ENCODE measurements around the gene CLEC10A.
"Not testable (repeated sequence)": the region's sequence is repeated elsewhere in the genome, so short reads cannot be mapped to it uniquely, and the experiment has no call there.

Gene CLEC10A

DNA sequence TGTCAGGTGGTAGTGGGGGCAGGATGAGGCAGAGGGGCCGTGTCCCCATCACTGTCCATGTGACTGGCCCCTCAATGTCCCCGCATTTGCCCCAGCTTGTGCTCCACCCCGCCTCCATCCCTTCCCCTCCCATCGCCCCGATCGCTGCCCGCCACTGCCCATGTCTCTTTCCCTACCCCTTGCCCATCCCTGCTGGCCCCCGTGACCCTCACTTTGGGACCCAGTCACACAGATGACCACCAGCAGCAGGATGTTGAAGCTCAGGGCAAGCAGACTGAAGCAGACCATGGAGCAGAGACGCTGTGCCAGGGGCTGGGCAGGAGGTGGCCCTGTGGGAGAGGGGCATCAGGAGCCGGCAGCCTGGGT is 28.5 kb upstream of the CLEC10A start:
- DNase-seq = no peak

GRCh38 chr17:7107795-7108559 is 27.9 kb upstream of the CLEC10A start:
- no peak for DNase-seq

DNA sequence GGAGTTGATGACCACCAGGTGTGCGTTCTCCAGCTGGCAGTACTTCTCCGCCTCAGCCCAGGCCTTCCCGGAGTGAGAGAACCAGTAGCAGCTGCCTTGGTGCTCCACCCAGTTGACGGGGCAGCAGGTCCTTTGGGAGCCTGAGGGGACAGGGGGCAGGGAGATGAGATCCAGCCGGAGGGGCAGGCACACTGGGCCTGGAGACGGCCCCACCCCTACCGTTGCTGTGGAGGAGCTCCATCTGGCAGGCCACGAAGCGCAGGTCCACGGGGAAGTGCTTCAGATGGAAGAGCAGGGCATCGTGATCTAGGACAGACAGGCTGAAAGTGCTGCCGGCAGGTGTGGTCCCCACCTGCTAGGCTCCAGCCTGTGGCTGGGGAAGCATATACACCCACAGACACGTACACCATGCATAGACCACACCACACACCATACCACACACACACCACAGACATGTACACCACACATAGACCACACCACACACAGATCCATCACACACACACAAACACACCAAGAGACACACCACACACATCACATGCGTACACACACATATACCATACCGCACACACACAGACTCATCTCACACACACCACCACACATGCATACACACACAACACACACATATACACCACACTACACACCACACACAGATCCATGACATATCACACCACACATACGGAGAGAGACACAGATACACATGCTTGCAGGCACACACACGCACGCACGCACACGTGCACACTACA is 27.1 kb upstream of the CLEC10A start:
- DNase-seq = no peak

DNA sequence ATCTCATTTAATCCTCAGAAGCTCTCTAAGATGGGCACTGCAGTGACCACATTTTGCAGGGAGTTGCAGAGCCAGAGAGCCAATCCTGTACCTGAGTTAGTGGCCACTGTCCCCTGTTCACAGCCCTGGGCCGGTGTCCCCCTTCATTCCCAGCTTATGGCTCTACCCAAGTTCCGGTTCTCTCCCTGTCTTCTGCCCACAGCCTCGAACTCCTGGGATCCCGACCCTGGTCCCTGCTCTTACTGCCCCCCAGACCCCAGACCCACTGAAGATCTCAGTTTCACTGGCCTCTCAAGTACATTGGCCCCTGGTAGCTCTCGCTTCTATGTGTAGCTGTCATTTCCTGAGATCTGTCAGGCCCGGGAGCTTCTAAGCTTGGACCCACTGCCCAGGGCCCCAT is 22.4 kb upstream of the CLEC10A start:
- no peak for DNase-seq

DNA sequence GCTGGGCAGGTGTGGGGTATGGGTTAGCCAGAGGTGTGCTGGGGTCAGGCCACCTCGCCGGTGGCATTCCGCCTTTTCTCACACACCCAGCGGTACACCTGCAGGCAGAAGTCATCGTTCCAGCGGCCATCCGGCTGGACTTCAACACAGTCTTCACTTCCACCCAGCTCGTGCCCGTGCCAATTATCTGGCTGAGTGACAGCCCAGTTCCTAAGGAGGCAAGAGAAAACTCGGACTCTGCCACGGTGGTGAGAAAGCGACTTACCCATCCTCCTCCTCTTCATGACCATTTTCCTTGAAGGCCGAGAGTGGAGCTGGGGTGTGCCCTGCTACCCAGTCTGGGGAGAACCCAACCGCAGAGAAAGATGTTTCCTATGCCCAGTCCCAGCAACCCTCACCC is 21.5 kb upstream of the CLEC10A start:
- no peak for DNase-seq

DNA sequence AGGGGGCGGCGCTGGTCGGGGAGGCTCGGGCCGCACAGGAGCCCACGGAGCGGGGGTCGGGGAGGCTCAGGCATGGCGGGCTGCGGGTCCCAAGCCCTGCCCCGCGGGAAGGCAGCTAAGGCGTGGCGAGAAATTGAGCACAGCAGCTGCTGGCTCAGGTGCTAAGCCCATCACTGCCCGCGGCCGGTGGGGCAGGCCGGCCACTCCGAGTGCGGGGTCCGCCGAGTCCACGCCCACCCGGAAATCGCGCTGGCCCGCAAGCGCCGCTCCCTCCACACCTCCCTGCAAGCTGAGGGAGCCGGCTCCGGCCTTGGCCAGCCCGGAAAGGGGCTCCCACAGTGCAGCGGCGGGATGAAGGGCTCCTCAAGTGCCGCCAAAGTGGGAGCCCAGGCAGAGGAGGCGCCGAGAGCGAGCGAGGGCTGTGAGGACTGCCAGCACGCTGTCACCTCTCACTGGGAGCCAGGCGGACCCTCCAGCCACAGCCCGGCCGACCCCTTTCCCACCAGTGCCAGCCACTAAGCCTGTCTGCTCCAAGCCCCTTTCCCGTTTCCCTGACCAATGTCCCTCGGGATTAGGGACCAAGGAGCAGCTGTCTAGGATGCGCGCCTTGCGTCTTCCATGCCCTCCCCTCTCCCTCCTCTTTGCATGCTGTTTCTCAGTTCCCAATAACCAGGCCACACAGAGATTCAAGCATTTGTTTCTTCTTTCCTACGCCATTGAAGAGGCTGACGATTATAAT is 20.8 kb upstream of the CLEC10A start:
- not testable (repeated sequence) for DNase-seq

DNA sequence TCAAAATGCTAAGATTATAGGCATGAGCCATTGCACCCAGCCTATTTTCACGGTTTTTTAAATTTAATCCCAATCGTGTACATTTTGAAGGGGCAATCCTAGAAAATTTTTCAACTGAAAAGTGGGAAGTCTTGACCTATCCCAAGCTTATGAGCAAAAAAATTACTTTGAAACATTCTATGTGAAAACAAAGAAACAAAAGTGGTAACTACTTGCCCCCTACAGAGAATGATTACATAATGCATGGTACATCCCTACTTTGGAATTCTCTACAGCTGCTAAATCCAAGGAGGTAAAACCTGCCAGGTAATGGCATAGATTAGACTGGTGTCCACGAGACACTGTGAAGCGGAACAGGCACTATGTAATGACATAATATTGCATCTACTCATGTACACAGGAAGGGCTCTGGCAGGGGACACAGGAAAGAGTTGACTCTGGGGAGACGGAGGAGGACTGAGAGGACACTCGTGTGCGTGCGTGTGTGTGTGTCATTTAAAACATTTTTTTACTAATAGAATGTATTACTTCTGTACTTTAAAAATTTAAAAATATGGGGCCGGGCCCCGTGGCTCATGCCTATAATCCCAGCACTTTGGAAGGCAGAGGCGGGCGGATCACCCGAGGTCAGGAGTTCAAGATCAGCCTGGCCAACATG is 18.9 kb upstream of the CLEC10A start:
- no peak for DNase-seq

- DNase-seq = no peak
Measured at GRCh38 chr17:7097940-7098339, 17.9 kb upstream of the CLEC10A start.

- DNase-seq = peak; percentile 95
Measured at GRCh38 chr17:7095625-7096024, 15.6 kb upstream of the CLEC10A start.

DNA sequence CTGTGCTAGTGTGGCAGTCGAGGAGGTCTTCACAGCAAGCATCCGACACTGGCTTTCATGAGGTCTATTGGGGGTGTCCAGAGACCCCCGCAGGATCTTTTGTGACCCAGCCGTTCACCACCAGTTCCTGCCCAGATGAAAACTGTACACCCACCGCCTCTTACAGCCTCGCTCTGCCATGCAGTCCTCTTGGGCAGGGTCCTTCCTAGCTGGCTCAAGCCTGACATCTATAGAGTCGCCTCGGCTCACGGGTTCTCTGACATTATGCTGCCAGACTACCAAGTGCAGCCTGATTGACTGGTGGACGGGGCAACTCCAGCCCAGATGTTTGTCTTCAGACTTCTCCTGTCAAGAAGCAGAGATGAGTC is 14.6 kb upstream of the CLEC10A start:
- DNase-seq = peak; percentile 50

- peak; percentile 35 for DNase-seq
Measured at GRCh38 chr17:7091311-7092005, 11.4 kb upstream of the CLEC10A start.

DNA sequence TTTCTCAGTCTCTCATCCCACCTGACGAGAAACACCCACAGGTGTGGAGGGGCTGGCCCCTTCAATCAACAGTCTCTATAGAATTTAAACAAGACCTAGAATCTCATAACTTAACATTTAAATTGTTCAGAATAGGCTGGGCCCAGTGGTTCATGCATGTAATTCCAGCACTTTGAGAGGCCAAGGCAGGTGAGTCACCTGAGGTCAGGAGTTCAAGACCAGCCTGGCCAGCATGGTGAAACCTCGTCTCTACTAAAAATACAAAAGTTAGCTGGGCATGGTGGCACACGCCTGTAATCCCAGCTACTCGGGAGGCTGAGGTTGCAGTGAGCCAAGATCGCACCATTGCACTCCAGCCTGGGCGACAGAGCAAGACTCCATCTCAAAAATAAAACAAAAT is 9.5 kb upstream of the CLEC10A start:
- not testable (repeated sequence) for DNase-seq

- peak; percentile 35 for DNase-seq
Measured at GRCh38 chr17:7088442-7088841, 8.4 kb upstream of the CLEC10A start.

- peak; percentile 77 for DNase-seq
Measured at GRCh38 chr17:7084088-7084487, 4.0 kb upstream of the CLEC10A start.

GRCh38 chr17:7083592-7083991 is 3.5 kb upstream of the CLEC10A start:
- DNase-seq = peak; percentile 18

GRCh38 chr17:7081341-7082062 is 1.5 kb upstream of the CLEC10A start:
- DNase-seq = peak; percentile 76

DNA sequence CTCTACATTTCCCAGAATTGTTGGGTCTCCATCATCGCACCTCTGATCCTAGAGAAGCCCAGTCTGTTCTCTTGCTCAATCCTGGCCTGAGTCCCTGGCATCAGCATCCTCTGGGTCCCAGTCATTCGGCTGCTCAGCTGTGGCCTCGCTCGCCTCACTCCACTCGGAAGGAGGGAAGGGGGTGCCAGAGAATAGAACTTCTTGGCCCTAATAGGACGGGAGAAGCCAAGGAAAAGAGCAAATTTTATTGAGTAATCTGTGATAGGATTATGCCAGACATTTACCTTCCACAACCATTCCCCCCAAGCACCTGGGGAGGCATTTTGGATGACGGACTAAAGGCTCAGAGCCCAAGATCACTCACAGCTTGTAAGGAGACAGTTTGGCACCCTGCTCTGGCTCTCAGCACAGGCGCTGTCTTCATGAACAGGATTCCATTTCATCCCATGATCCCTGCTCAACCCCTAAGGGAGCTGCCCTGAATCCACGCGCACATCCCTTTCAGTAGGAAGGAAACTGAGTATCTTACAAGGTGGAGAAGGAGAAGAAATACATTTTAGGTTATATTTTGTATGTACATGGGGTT is 498 bp upstream of the CLEC10A start:
- no peak for DNase-seq

DNA sequence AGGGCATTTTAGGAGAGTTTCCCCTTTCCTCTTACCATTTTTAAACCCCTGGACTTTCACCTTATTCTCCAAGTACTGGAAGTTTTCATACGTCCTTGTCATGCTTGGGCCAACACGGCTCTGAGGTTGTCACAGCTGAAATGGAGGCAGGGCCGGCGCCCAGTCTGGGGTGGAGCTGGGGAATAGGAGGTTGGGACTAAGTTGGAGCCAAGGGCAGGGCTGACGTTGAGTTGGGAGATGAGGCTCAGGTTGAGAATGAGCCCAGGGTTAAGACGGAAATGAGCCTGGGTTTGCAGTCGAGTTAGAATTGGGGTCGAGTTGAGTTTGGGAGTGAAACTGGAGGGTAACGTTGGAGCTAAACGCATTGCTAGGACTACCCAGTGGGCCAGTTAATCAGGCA is 1.3 kb downstream of the CLEC10A start:
- DNase-seq = no peak

DNA sequence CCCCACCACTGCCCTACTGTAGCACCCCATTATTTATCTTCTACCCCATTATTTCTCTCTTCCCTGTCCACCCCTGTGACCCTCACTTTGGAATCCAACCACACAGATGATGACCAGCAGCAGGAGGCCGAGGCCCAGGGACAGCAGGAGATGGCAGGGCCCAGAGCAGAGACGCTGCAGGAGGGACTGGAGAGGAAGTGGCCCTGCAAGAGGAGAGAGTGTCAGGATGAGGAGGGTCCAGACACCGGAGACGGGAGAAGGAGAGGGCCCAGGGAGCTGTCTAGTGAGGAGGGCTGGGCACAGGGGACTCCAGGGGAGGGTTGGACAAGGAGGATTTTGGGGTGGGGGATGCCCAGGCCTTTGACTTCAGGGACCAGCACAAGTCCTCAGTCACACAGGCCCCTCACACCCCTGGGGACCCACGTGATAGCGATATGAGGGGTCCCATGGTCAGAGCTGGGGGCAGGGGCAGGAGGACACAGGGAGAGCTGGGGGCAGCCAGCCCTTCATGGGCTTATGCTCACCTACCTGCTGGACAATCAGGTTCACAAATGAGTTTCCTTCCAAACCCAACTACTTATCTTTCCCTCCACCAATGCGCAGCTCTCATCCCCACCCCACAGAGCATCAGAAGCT is 2.0 kb downstream of the CLEC10A start:
- DNase-seq = no peak

DNA sequence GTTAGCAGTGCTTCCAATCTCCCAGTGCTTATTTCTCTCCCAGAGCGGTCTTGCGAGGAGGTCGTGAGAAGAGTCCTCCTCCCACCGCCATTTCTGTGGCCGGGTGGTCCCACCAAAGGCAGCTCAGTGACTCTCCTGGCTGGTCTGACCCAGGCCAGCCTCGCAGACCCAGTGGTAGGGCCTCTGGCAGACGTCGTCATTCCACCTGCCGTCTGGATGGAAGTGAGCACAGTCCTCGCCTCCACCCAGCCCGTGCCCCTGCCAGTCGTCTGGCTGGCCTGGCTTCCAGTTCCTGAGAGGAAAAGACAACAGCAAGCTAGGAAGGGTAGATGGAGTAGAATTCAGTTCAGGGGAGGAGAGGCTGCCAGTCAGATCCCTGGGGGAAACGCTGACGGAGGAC is 5.1 kb downstream of the CLEC10A start:
- DNase-seq = no peak

GRCh38 chr17:7072406-7072805 is 7.6 kb downstream of the CLEC10A start:
- no peak for DNase-seq

Data from MV-4-11 (cell line).